ENCODE measurements around the gene RPL4. TPM values are rescaled to one million over a fixed set of nuclear protein-coding genes. Genes with fewer than 3 reads are reported as not detected.

RPL4 gene
- total and polyA plus RNA-seq, 4 donors = 323 to 1,638 (median 1,440) TPM

GRCh38 chr15:66474963-66475362 is 29.7 kb downstream of the RPL4 start (continued):
- TF ChIP-seq, protein P1, sequence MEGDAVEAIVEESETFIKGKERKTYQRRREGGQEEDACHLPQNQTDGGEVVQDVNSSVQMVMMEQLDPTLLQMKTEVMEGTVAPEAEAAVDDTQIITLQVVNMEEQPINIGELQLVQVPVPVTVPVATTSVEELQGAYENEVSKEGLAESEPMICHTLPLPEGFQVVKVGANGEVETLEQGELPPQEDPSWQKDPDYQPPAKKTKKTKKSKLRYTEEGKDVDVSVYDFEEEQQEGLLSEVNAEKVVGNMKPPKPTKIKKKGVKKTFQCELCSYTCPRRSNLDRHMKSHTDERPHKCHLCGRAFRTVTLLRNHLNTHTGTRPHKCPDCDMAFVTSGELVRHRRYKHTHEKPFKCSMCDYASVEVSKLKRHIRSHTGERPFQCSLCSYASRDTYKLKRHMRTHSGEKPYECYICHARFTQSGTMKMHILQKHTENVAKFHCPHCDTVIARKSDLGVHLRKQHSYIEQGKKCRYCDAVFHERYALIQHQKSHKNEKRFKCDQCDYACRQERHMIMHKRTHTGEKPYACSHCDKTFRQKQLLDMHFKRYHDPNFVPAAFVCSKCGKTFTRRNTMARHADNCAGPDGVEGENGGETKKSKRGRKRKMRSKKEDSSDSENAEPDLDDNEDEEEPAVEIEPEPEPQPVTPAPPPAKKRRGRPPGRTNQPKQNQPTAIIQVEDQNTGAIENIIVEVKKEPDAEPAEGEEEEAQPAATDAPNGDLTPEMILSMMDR (IDR thresholded peaks at IDR 0.05; ENCODE audit: low read depth, low read length, missing input control) = no peak

DNA sequence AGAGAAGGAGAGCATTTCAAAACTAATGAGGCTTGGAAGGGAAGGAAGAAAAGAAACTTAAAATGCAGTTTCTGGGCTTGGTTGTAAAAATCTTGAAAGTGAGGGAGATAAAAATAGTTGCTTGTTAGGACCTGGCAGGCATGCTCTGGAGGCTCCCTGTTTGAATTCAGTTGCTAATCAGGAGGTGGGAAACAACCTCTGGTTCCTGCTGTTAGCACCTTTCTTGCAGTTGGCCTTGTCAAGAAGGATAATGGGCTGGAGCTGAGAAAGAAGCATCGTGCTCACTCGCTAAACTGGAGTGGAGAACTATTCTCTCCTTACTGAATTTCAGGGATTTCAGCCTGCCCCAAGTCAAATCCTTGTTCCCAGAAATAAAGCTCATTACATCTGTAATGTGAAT is 30.5 kb downstream of the RPL4 start:
- Histone ChIP-seq H3K4me3 (ENCODE audit: low read depth in 1 of 3, low read length in 3 of 3) (no peak overlapping the region), H3K27ac (ENCODE audit: low read depth in 1 of 2, low read length in 2 of 2) (no peak overlapping the region), H3K9me3 (ENCODE audit: control insufficient read depth in 4 of 4, low read length in 3 of 4) (no peaks in the 10 kb centered on the region), H3K9ac (ENCODE audit: low read depth in 1 of 2, low read length in 2 of 2) (no peak overlapping the region), H3K4me1 (ENCODE audit: control insufficient read depth in 4 of 4, insufficient read depth in 4 of 4, low read length in 3 of 4) (peaks cover 0 to 4% (median 2%) of the 10 kb centered on the region in 4 donors), H3K27me3 (ENCODE audit: control insufficient read depth in 4 of 4, insufficient read depth in 4 of 4, low read length in 3 of 4) (no peaks in the 10 kb centered on the region), H3K36me3 (ENCODE audit: control insufficient read depth in 4 of 4, insufficient read depth in 3 of 4, low read depth in 1 of 4, low read length in 3 of 4) (no peaks in the 10 kb centered on the region)
- TF ChIP-seq EGR1 (IDR thresholded peaks at IDR 0.05; ENCODE audit: low read depth in 2 of 2) (no peak), RXRA (IDR thresholded peaks at IDR 0.05) (no peak), FOXA2 (IDR thresholded peaks at IDR 0.05) (no peak), REST (IDR thresholded peaks at IDR 0.05) (no peak), TAF1 (conservative IDR thresholded peaks at IDR 0.05) (no peak), FOXA1 (IDR thresholded peaks at IDR 0.05) (no peak), RAD21 (IDR thresholded peaks at IDR 0.05) (no peak), NR2F2 (IDR thresholded peaks at IDR 0.05) (no peak), HNF4G (IDR thresholded peaks at IDR 0.05) (no peak), SP1 (IDR thresholded peaks at IDR 0.05) (no peak), YY1 (IDR thresholded peaks at IDR 0.05) (no peak), GABPA (IDR thresholded peaks at IDR 0.05 in 1 of 2, conservative IDR thresholded peaks at IDR 0.05 in 1 of 2) (no peak), ATF3 (IDR thresholded peaks at IDR 0.05) (no peak), JUND (IDR thresholded peaks at IDR 0.05) (no peak), MAX (IDR thresholded peaks at IDR 0.05) (no peak), ZBTB33 (IDR thresholded peaks at IDR 0.05) (no peak)
- TF ChIP-seq, protein P1 (IDR thresholded peaks at IDR 0.05; ENCODE audit: low read depth, low read length, missing input control) = no peak
- no peak for DNase-seq (ENCODE audit: low spot score)
- 96% methylated on average over 2 of the region's 2 CpGs for WGBS

Measured in liver (tissue), 9 donors.